ENCODE measurements around the gene THBS4.
"Not testable (repeated sequence)": the region's sequence is repeated elsewhere in the genome, so short reads cannot be mapped to it uniquely, and the experiment has no call there.

DNA sequence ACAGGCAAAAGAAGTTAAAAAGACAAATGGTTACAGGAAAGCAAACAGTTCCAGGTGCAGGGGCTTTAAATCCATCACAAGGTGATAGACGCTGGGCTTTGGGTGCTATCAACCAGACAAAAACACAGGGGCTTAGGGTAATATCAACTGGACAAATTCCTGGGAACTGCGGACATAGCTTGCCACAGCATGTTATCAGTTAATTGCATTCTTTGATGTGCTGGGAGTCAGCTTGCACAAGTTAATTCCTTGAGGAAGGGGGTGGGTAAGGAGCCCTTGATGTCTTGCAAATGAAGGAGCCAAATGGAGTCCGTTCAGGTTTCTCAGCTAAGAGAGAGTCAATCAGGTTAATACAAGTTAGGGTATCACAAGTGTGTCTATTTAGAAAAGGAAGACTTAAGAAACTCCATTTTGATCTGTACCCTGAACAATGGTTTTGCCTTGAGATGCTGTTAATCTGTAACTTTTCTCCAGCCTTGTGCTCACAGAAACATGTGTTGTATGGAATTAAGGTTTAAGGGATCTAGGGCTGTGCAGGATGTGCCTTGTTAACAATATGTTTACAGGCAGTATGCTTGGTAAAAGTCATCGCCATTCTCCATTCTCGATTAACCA is 76.3 kb downstream of the THBS4 start:
- TF ChIP-seq EZH2 (IDR thresholded peaks at IDR 0.05; ENCODE audit: borderline replicate concordance, low read length), result not testable (repeated sequence)
- TF ChIP-seq, protein P1, sequence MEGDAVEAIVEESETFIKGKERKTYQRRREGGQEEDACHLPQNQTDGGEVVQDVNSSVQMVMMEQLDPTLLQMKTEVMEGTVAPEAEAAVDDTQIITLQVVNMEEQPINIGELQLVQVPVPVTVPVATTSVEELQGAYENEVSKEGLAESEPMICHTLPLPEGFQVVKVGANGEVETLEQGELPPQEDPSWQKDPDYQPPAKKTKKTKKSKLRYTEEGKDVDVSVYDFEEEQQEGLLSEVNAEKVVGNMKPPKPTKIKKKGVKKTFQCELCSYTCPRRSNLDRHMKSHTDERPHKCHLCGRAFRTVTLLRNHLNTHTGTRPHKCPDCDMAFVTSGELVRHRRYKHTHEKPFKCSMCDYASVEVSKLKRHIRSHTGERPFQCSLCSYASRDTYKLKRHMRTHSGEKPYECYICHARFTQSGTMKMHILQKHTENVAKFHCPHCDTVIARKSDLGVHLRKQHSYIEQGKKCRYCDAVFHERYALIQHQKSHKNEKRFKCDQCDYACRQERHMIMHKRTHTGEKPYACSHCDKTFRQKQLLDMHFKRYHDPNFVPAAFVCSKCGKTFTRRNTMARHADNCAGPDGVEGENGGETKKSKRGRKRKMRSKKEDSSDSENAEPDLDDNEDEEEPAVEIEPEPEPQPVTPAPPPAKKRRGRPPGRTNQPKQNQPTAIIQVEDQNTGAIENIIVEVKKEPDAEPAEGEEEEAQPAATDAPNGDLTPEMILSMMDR (conservative IDR thresholded peaks at IDR 0.05 in 1 of 2, IDR thresholded peaks at IDR 0.05 in 1 of 2; ENCODE audit: extremely low read depth in 1 of 2, insufficient read depth in 1 of 2, low read depth in 1 of 2, low read length in 2 of 2), result not testable (repeated sequence)

Data from mammary epithelial cell (primary cell).